GM12878 (cell line): ENCODE results near the gene ACTR1B. TPM values are rescaled to one million over a fixed set of nuclear protein-coding genes. Genes with fewer than 3 reads are reported as not detected.
A peak's percentile ranks its signal among the peaks of the same experiment; 100 is the strongest.

ENCODE experiments used
- CHD1 ChIP-seq: IDR thresholded peaks from 2 replicates; pipeline ENCODE4 v1.6.1; 2012; ENCODE audit warnings: low read depth, low read length, improper control_type of control experiment
- EP300 ChIP-seq, 2 experiments: fragments of 150-350 bp in 1 of 2; IDR thresholded peaks; 2 replicates each; pipeline ENCODE4 v1.6.1; 2011 to 2012; ENCODE audit warnings: low read depth in 2 of 2, low read length in 2 of 2, borderline replicate concordance in 1 of 2, improper control_type of control experiment in 1 of 2, inconsistent platforms in 1 of 2; ENCODE audit not compliant: control insufficient read depth in 1 of 2
- ETV6 ChIP-seq, 2 experiments: fragments of 450-650 bp in 1 of 2; IDR thresholded peaks in 1 of 2; conservative IDR thresholded peaks in 1 of 2; 2 replicates each; pipeline ENCODE4 v1.6.1; 2014; ENCODE audit warnings: antibody characterized with exemption in 1 of 2, borderline replicate concordance in 1 of 2, low read depth in 1 of 2, mild to moderate bottlenecking in 1 of 2, moderate library complexity in 1 of 2
- FOS ChIP-seq: IDR thresholded peaks from 3 replicates; pipeline ENCODE4 v1.6.1; 2011; ENCODE audit warnings: borderline replicate concordance; ENCODE audit not compliant: insufficient read length; ENCODE audit errors: extremely low read depth
- HDAC2 ChIP-seq: fragments of 200-600 bp; sonication (generic); IDR thresholded peaks from 2 replicates; pipeline ENCODE4 v1.6.1; 2017
- HDAC6 ChIP-seq: fragments of 200-600 bp; sonication (generic); IDR thresholded peaks from one replicate; pipeline ENCODE4 v1.8.0; 2017; ENCODE audit warnings: antibody characterized with exemption; ENCODE audit not compliant: unreplicated experiment
- IRF5 ChIP-seq: fragments of 450-650 bp; IDR thresholded peaks from 2 replicates; pipeline ENCODE4 v1.6.1; 2017; ENCODE audit warnings: borderline replicate concordance
- MYB ChIP-seq: fragments of 150-350 bp; IDR thresholded peaks from 2 replicates; pipeline ENCODE4 v1.6.1; 2014; ENCODE audit warnings: mild to moderate bottlenecking, low read depth, low read length, borderline replicate concordance
- NFXL1 ChIP-seq: fragments of 450-650 bp; IDR thresholded peaks from 2 replicates; pipeline ENCODE4 v1.6.1; 2017; ENCODE audit warnings: antibody characterized with exemption, mild to moderate bottlenecking, borderline replicate concordance
- NFYA ChIP-seq: IDR thresholded peaks from 2 replicates; pipeline ENCODE4 v1.6.1; 2011; ENCODE audit warnings: low read depth, mild to moderate bottlenecking, low read length, improper control_type of control experiment, borderline replicate concordance
- PAX5 ChIP-seq: IDR thresholded peaks from 2 replicates; pipeline ENCODE4 v1.6.1; 2011; ENCODE audit warnings: low read depth, low read length, borderline replicate concordance
- PBX3 ChIP-seq: IDR thresholded peaks from 2 replicates; pipeline ENCODE4 v1.6.1; 2011; ENCODE audit warnings: mild to moderate bottlenecking, low read depth, low read length, moderate library complexity; ENCODE audit not compliant: insufficient replicate concordance
- POLR2AphosphoS2 ChIP-seq: IDR thresholded peaks from 2 replicates; pipeline ENCODE4 v1.6.1; 2011; ENCODE audit warnings: low read depth, mild to moderate bottlenecking, low read length, improper control_type of control experiment, moderate library complexity
- RELA ChIP-seq: fragments of 450-650 bp; IDR thresholded peaks from 2 replicates; pipeline ENCODE4 v1.8.0; 2014; ENCODE audit warnings: borderline replicate concordance; ENCODE audit not compliant: partially characterized antibody
- ZNF384 ChIP-seq: IDR thresholded peaks from 2 replicates; pipeline ENCODE4 v1.6.1; 2012; ENCODE audit warnings: low read depth, mild to moderate bottlenecking, low read length, improper control_type of control experiment, borderline replicate concordance
- polyA plus RNA-seq, 11 experiments: library from polyadenylated mRNA; depleted of rRNA in 4 of 11; unstranded in 6 of 11; stranded (reverse) in 5 of 11; fragments of >200 nt; fragmentation: Nextera tagmentation in 4 of 11; fragmentation: Illumina TruSeq in 1 of 11; extraction: Ambion mirVana in 4 of 11; extraction: Trizol in 1 of 11; gene quantifications; 1 replicate in 1 of 11; 2 replicates in 10 of 11; pipeline versions ENCODE4 v1.2.1 to v1.2.3, GENCODE V29; 2011 to 2016; ENCODE audit warnings: inconsistent platforms in 2 of 11, missing spikeins in 2 of 11, low read depth in 1 of 11
- total RNA-seq, 4 experiments: library from RNA; depleted of rRNA in 3 of 4; stranded (reverse); fragments of >200 nt in 3 of 4; fragmentation: Illumina TruSeq in 1 of 4; extraction: Trizol in 1 of 4; gene quantifications; 2 replicates each; pipeline versions ENCODE4 v1.2.1 to v1.2.3, GENCODE V29; 2013 to 2021
- TF ChIP-seq, protein P1 (sequence below): fragments of 450-650 bp; IDR thresholded peaks from 2 replicates; pipeline ENCODE4 v1.6.1; 2016; ENCODE audit warnings: mild to moderate bottlenecking

The ACTR1B gene
- total and polyA plus RNA-seq, 10 of the 15 experiments (the other 5 are each of a cell fraction or from before 2014, with no cell fraction given), result 1.3 to 62.8 (median 44.8) TPM

GRCh38 chr2:97673915-97674283, 10.1 kb upstream of the ACTR1B start (continued):
- TF ChIP-seq NFXL1, result no peak
- no peak for TF ChIP-seq IRF5
- no peak for TF ChIP-seq NFYA
- TF ChIP-seq FOS, result no peak
- no peak for TF ChIP-seq CHD1
- peak; percentile 76; a peak in 3 of 4 replicates for TF ChIP-seq EP300 (IDR thresholded peaks at IDR 0.05; ENCODE audit: borderline replicate concordance in 1 of 2, control insufficient read depth in 1 of 2, low read depth in 2 of 2, low read length in 2 of 2)
- peak; percentile 73 for TF ChIP-seq RELA
- TF ChIP-seq PBX3, result no peak
- TF ChIP-seq HDAC6, result no peak
- no peak for TF ChIP-seq POLR2AphosphoS2
- no peak for TF ChIP-seq MYB
- TF ChIP-seq HDAC2, result no peak
- peak; percentile 46; the same call in 1 of the 2 replicates for TF ChIP-seq PAX5
- TF ChIP-seq ETV6 (conservative IDR thresholded peaks at IDR 0.05 in 1 of 2, IDR thresholded peaks at IDR 0.05 in 1 of 2; ENCODE audit: borderline replicate concordance in 1 of 2, low read depth in 1 of 2), result peak in 1 of 2 experiments; percentile 39; a peak in 1 of 4 replicates
- no peak for TF ChIP-seq ZNF384
- TF ChIP-seq, protein P1, sequence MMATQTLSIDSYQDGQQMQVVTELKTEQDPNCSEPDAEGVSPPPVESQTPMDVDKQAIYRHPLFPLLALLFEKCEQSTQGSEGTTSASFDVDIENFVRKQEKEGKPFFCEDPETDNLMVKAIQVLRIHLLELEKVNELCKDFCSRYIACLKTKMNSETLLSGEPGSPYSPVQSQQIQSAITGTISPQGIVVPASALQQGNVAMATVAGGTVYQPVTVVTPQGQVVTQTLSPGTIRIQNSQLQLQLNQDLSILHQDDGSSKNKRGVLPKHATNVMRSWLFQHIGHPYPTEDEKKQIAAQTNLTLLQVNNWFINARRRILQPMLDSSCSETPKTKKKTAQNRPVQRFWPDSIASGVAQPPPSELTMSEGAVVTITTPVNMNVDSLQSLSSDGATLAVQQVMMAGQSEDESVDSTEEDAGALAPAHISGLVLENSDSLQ, result no peak; the same call in 1 of the 2 replicates
- TF ChIP-seq, all 136 proteins: peak for 26
